Loucy (cell line): Measurements from ENCODE around the gene TRPV4.

ENCODE experiments used
- EZH2phosphoT487 ChIP-seq: fragments of 200-600 bp; IDR thresholded peaks from 2 replicates; pipeline ENCODE4 v1.6.1; 2018; ENCODE audit warnings: antibody characterized with exemption, mild to moderate bottlenecking, moderate library complexity, borderline replicate concordance
- TF ChIP-seq, protein P1 (sequence below): fragments of 200-600 bp; sonication (generic); conservative IDR thresholded peaks from 2 replicates; pipeline ENCODE4 v1.5.1; 2014; ENCODE audit warnings: mild to moderate bottlenecking, antibody characterized with exemption, low read length

DNA sequence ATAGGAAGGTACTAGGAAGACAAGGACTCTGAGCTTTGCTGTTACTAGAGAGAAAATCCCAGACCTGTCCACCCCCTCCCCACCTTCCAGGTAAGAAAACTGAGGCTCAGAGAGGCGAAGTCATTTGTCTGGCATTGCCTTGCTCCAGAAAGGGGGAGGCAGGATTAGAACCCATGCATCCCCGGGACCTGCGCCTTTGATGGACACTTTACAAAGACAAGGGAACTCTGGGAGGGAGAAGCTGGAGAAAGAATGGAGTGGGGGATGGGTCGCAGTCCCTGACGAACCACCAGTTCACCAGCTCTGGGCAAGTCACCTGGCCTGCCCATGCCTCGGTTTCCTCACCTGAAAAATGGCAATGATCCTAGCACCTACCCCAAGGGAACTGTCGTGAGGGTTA, 10.8 kb downstream of the TRPV4 start:
- TF ChIP-seq, protein P1, sequence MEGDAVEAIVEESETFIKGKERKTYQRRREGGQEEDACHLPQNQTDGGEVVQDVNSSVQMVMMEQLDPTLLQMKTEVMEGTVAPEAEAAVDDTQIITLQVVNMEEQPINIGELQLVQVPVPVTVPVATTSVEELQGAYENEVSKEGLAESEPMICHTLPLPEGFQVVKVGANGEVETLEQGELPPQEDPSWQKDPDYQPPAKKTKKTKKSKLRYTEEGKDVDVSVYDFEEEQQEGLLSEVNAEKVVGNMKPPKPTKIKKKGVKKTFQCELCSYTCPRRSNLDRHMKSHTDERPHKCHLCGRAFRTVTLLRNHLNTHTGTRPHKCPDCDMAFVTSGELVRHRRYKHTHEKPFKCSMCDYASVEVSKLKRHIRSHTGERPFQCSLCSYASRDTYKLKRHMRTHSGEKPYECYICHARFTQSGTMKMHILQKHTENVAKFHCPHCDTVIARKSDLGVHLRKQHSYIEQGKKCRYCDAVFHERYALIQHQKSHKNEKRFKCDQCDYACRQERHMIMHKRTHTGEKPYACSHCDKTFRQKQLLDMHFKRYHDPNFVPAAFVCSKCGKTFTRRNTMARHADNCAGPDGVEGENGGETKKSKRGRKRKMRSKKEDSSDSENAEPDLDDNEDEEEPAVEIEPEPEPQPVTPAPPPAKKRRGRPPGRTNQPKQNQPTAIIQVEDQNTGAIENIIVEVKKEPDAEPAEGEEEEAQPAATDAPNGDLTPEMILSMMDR: no peak
- no peak for TF ChIP-seq EZH2phosphoT487
